Ishikawa (cell line): ENCODE results near the gene OR2T8.

Source experiments
- CEBPB ChIP-seq: IDR thresholded peaks from 2 replicates; pipeline ENCODE4 v1.6.1; 2012
- CREB1 ChIP-seq: IDR thresholded peaks from 2 replicates; pipeline ENCODE4 v1.6.1; 2012; ENCODE audit warnings: low read depth
- EGR1 ChIP-seq: IDR thresholded peaks from 2 replicates; pipeline ENCODE4 v1.6.1; 2012
- EP300 ChIP-seq: IDR thresholded peaks from 2 replicates; pipeline ENCODE4 v1.6.1; 2012; ENCODE audit warnings: borderline replicate concordance
- FOXM1 ChIP-seq: IDR thresholded peaks from 2 replicates; pipeline ENCODE4 v1.6.1; 2012; ENCODE audit warnings: low read depth, borderline replicate concordance
- MAX ChIP-seq: IDR thresholded peaks from 2 replicates; pipeline ENCODE4 v1.6.1; 2012
- NFIC ChIP-seq: IDR thresholded peaks from 2 replicates; pipeline ENCODE4 v1.6.1; 2012
- RAD21 ChIP-seq: IDR thresholded peaks from 2 replicates; pipeline ENCODE4 v1.6.1; 2012; ENCODE audit warnings: low read depth
- TAF1 ChIP-seq: IDR thresholded peaks from 2 replicates; pipeline ENCODE4 v1.6.1; 2012; ENCODE audit warnings: low read depth, mild to moderate bottlenecking
- TCF12 ChIP-seq: IDR thresholded peaks from 2 replicates; pipeline ENCODE4 v1.6.1; 2012; ENCODE audit warnings: low read depth
- TEAD4 ChIP-seq: IDR thresholded peaks from 2 replicates; pipeline ENCODE4 v1.6.1; 2012
- YY1 ChIP-seq: IDR thresholded peaks from 2 replicates; pipeline ENCODE4 v1.6.1; 2012; ENCODE audit warnings: low read depth
- ZBTB7A ChIP-seq: IDR thresholded peaks from 2 replicates; pipeline ENCODE4 v1.6.1; 2012; ENCODE audit warnings: low read depth
- TF ChIP-seq, protein P1 (sequence below): IDR thresholded peaks from 2 replicates; pipeline ENCODE4 v1.6.1; 2012
- TF ChIP-seq, protein P2 (sequence below): IDR thresholded peaks from 2 replicates; pipeline ENCODE4 v1.6.1; 2012; ENCODE audit warnings: low read depth, mild to moderate bottlenecking

The OR2T8 gene

DNA sequence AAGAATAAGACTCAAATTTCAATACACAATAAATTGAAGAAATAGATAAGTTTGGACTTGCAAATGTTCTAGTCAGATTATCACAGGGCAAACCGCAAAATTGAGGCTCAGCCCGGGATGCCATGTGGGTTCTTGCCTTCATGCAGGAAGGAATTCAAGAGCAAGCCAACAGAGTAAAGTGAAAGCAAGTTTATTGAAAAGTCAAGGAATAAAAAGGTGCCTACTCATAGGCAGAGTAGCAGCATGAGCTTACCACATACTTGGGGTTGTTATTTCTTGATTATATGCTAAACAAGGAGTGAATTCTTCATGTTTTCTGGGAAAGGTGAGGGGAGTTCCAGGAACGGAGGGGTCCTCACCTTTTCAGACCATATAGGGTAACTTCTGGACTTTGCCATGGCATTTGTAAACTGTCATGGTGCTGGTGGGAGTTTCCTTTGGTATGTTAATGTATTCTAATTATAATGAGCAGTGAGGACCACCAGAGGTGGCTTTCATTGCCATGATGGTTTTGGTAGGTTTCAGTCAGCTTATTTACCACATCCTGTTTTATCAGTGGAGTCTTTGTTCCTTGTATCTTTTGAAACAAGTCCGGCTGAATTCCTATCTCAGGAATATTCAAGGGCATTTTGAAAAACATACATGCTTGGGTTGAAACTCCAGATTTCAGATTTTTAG lies 43.0 kb downstream of the OR2T8 start:
- TF ChIP-seq, protein P1, sequence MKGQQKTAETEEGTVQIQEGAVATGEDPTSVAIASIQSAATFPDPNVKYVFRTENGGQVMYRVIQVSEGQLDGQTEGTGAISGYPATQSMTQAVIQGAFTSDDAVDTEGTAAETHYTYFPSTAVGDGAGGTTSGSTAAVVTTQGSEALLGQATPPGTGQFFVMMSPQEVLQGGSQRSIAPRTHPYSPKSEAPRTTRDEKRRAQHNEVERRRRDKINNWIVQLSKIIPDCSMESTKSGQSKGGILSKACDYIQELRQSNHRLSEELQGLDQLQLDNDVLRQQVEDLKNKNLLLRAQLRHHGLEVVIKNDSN = no peak
- TF ChIP-seq FOXM1 = no peak

- no peak for TF ChIP-seq EP300
- no peak for TF ChIP-seq MAX
- TF ChIP-seq TCF12 = no peak
- no peak for TF ChIP-seq EGR1
- no peak for TF ChIP-seq CREB1
- TF ChIP-seq FOXM1 = no peak
- TF ChIP-seq, protein P1 = no peak
- no peak for TF ChIP-seq ZBTB7A
- TF ChIP-seq, protein P2, sequence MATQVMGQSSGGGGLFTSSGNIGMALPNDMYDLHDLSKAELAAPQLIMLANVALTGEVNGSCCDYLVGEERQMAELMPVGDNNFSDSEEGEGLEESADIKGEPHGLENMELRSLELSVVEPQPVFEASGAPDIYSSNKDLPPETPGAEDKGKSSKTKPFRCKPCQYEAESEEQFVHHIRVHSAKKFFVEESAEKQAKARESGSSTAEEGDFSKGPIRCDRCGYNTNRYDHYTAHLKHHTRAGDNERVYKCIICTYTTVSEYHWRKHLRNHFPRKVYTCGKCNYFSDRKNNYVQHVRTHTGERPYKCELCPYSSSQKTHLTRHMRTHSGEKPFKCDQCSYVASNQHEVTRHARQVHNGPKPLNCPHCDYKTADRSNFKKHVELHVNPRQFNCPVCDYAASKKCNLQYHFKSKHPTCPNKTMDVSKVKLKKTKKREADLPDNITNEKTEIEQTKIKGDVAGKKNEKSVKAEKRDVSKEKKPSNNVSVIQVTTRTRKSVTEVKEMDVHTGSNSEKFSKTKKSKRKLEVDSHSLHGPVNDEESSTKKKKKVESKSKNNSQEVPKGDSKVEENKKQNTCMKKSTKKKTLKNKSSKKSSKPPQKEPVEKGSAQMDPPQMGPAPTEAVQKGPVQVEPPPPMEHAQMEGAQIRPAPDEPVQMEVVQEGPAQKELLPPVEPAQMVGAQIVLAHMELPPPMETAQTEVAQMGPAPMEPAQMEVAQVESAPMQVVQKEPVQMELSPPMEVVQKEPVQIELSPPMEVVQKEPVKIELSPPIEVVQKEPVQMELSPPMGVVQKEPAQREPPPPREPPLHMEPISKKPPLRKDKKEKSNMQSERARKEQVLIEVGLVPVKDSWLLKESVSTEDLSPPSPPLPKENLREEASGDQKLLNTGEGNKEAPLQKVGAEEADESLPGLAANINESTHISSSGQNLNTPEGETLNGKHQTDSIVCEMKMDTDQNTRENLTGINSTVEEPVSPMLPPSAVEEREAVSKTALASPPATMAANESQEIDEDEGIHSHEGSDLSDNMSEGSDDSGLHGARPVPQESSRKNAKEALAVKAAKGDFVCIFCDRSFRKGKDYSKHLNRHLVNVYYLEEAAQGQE = no peak
- TF ChIP-seq TEAD4 = no peak
- no peak for TF ChIP-seq TAF1
These were observed 44.9 kb downstream of the OR2T8 start, which contains the start of gene OR2AK2 for GRCh38 chr1:247964933-247965332. TSS of gene OR2AK2 (plus strand) at chr1:247965233. CDS start at chr1:247965377, 144 bp downstream.

GRCh38 chr1:247966532-247967204 lies 46.6 kb downstream of the OR2T8 start:
- no peak for TF ChIP-seq TEAD4
- no peak for TF ChIP-seq MAX
- TF ChIP-seq, protein P2 = no peak
- no peak for TF ChIP-seq CREB1
- no peak for TF ChIP-seq FOXM1
- no peak for TF ChIP-seq YY1
- TF ChIP-seq TAF1 = no peak
- TF ChIP-seq ZBTB7A = no peak
- no peak for TF ChIP-seq CEBPB
- TF ChIP-seq, protein P1 = no peak
- no peak for TF ChIP-seq EGR1
- no peak for TF ChIP-seq RAD21
- no peak for TF ChIP-seq EP300
- TF ChIP-seq TCF12 = no peak
- no peak for TF ChIP-seq NFIC
